CD4-positive, alpha-beta T cell treated with Interferon gamma for 1 hour (primary cell): ENCODE measurements around the gene PYDC1.
A peak's percentile ranks its signal among the peaks of the same experiment; 100 is the strongest.
"Not testable (repeated sequence)": the region's sequence is repeated elsewhere in the genome, so short reads cannot be mapped to it uniquely, and the experiment has no call there.

Source experiments
- DNase-seq: peaks from one replicate; pipeline ENCODE4 v3.0.0-alpha.2; 2020

Gene PYDC1

DNA sequence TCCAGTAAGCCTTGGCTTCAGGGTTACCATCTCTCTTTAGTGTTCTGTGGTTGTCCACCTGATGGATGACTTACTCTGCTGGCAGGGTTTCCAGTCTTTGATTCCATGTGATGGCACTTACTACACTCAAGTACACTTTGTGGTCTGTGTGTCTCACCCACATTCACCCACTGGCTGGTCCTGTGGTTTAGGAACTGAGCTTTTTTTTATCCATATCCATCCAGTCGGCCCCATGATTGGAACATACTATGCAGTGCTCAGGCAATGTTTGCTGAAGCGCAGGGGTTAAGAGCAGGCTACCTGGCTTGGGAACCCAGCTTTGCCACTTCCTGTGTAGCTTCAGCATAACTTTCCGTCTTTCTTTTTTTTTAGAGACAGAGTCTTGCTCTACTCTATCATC is 39.8 kb downstream of the PYDC1 start:
- DNase-seq, result peak; percentile 22

DNA sequence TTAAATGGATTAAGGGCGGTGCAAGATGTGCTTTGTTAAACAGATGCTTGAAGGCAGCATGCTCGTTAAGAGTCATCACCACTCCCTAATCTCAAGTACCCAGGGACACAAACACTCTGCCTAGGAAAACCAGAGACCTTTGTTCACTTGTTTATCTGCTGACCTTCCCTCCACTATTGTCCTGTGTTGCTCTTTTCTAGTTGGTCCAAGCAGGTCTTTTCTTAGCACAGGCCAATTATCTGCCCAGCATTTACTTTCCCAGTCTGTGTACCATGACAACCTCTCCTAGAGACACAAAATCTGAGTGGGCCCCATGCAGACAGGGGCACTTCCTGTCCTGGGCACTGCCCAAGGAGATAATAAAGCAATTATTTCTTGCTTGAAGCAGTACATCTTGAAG is 46.9 kb downstream of the PYDC1 start:
- not testable (repeated sequence) for DNase-seq

DNA sequence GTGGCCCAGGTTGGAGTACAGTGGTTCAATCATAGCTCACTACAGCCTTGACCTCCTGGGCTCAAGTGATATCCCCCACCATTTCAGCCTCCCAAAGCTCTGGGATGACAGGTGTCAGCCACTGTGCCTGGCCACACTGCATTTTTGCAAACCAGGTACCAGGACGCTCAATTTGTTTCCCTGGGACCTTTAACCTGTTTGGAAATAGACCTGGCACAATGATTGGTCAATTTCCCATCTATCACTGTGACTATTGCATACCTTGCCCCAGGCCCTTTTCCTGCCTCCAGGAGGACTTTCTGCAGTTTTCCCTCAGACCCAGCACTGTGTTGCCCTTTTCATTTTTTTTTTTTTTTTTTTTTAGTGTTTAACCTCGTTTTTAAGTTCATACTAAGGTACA is 48.1 kb downstream of the PYDC1 start:
- no peak for DNase-seq

DNA sequence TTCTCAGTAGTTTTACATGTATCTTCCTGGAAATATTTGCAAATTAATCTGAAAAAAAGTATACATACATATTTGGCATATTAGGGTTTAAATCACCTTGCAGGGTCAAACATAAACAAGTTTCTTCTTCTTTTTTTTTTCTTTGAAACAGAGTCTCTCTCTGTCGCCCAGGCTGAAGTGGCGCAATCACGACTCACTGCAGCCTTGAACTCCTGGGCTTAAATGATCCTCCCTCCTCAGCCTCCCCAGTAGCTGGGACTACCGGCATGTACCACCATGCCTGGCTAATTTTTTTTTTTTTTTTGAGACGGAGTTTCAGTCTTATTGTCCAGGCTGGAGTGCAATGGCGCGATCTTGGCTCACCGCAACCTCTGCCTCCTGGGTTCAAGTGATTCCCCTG is 49.6 kb downstream of the PYDC1 start:
- no peak for DNase-seq
